HepG2 (cell line): Measurements from ENCODE around the gene FALEC. TPM values are rescaled to one million over a fixed set of nuclear protein-coding genes. Genes with fewer than 3 reads are reported as not detected.

ENCODE experiments used
- AGO2 ChIP-seq: fragments of 200-400 bp; formaldehyde crosslinking; optimal IDR thresholded peaks from 2 replicates; pipeline ENCODE3; 2017; ENCODE audit warnings: mild to moderate bottlenecking, low read depth, low read length, moderate library complexity
- ARNTL ChIP-seq: sonication (generic); formaldehyde crosslinking; IDR thresholded peaks from 2 replicates; pipeline ENCODE4 v1.4.0; 2020; ENCODE audit warnings: mild to moderate bottlenecking, missing genetic modification reagents
- BORCS8-MEF2B ChIP-seq: sonication (generic); formaldehyde crosslinking; IDR thresholded peaks from 2 replicates; pipeline ENCODE4 v1.8.0; 2022; ENCODE audit warnings: mild to moderate bottlenecking, missing genetic modification reagents
- GATAD1 ChIP-seq: IDR thresholded peaks from 2 replicates; pipeline ENCODE4 v1.6.1; 2016; ENCODE audit warnings: missing genetic modification reagents, missing compliant biosample characterization
- HDAC6 ChIP-seq: fragments of 200-600 bp; sonication (generic); IDR thresholded peaks from 2 replicates; pipeline ENCODE4 v1.7.0; 2017; ENCODE audit warnings: mild to moderate bottlenecking, antibody characterized with exemption, low read length, low read depth
- HNRNPK ChIP-seq: fragments of 200-400 bp; formaldehyde crosslinking; IDR thresholded peaks from 2 replicates; pipeline ENCODE4 v1.6.1; 2018; ENCODE audit warnings: low read length, low read depth, moderate library complexity, mild to moderate bottlenecking; ENCODE audit not compliant: poor library complexity, severe bottlenecking
- KAT7 ChIP-seq: IDR thresholded peaks from 2 replicates; pipeline ENCODE4 v1.6.1; 2018; ENCODE audit warnings: borderline replicate concordance, missing compliant biosample characterization
- KAT8 ChIP-seq: IDR thresholded peaks from 2 replicates; pipeline ENCODE4 v1.6.1; 2016; ENCODE audit warnings: missing genetic modification reagents, missing compliant biosample characterization
- MAFG ChIP-seq: sonication (generic); formaldehyde crosslinking; IDR thresholded peaks from 2 replicates; pipeline ENCODE4 v1.5.1; 2020; ENCODE audit warnings: mild to moderate bottlenecking, missing genetic modification reagents
- MYNN ChIP-seq: sonication (generic); formaldehyde crosslinking; IDR thresholded peaks from 2 replicates; pipeline ENCODE4 v1.4.0; 2020; ENCODE audit warnings: mild to moderate bottlenecking, low read depth, missing genetic modification reagents
- RARG ChIP-seq: sonication (generic); formaldehyde crosslinking; IDR thresholded peaks from 2 replicates; pipeline ENCODE4 v1.4.0; 2020; ENCODE audit warnings: low read depth, mild to moderate bottlenecking, missing genetic modification reagents
- SETDB1 ChIP-seq: sonication (generic); formaldehyde crosslinking; IDR thresholded peaks from 2 replicates; pipeline ENCODE4 v1.5.1; 2020; ENCODE audit warnings: missing genetic modification reagents, mild to moderate bottlenecking, borderline replicate concordance
- ZBTB39 ChIP-seq: sonication (generic); formaldehyde crosslinking; IDR thresholded peaks from 2 replicates; pipeline ENCODE4 v1.5.0; 2020; ENCODE audit warnings: missing genetic modification reagents
- ZNF143 ChIP-seq: sonication (generic); formaldehyde crosslinking; IDR thresholded peaks from 2 replicates; pipeline ENCODE4 v1.4.0; 2020; ENCODE audit warnings: missing genetic modification reagents
- ZNF251 ChIP-seq: sonication (generic); formaldehyde crosslinking; IDR thresholded peaks from 2 replicates; pipeline ENCODE4 v1.9.0; 2021; ENCODE audit warnings: mild to moderate bottlenecking, missing genetic modification reagents
- ZNF446 ChIP-seq: sonication (generic); formaldehyde crosslinking; IDR thresholded peaks from 2 replicates; pipeline ENCODE4 v1.5.0; 2020; ENCODE audit warnings: mild to moderate bottlenecking, missing genetic modification reagents
- ZNF552 ChIP-seq: sonication (generic); formaldehyde crosslinking; IDR thresholded peaks from 2 replicates; pipeline ENCODE4 v1.9.0; 2022; ENCODE audit warnings: missing genetic modification reagents, mild to moderate bottlenecking, borderline replicate concordance
- ZNF749 ChIP-seq: sonication (generic); formaldehyde crosslinking; IDR thresholded peaks from 2 replicates; pipeline ENCODE4 v1.8.0; 2022; ENCODE audit warnings: mild to moderate bottlenecking, missing genetic modification reagents, moderate library complexity, borderline replicate concordance
- ZSCAN20 ChIP-seq: sonication (generic); formaldehyde crosslinking; IDR thresholded peaks from 2 replicates; pipeline ENCODE4 v1.4.0; 2020; ENCODE audit warnings: missing genetic modification reagents, mild to moderate bottlenecking, borderline replicate concordance
- ZSCAN31 ChIP-seq: sonication (generic); formaldehyde crosslinking; IDR thresholded peaks from 2 replicates; pipeline ENCODE4 v1.5.0; 2020; ENCODE audit warnings: low read depth, mild to moderate bottlenecking, missing genetic modification reagents
- polyA plus RNA-seq, 8 experiments: library from polyadenylated mRNA; depleted of rRNA in 3 of 8; stranded (reverse) in 7 of 8; unstranded in 1 of 8; fragments of >200 nt; fragmentation: Illumina TruSeq in 4 of 8; extraction: Trizol in 4 of 8; gene quantifications; 2 replicates each; pipeline versions ENCODE4 v1.2.1 to v1.2.3, GENCODE V29; 2011 to 2016; ENCODE audit warnings: low read depth in 4 of 8, missing spikeins in 1 of 8, mixed read lengths in 1 of 8; ENCODE audit not compliant: insufficient read depth in 1 of 8
- total RNA-seq, 5 experiments: library from RNA; depleted of rRNA; stranded (reverse); fragments of >200 nt; fragmentation: Illumina TruSeq; extraction: Trizol; gene quantifications; 2 replicates each; pipeline ENCODE4 v1.2.3, GENCODE V29; 2016; ENCODE audit warnings: low read depth in 1 of 5
- TF ChIP-seq, protein P1 (sequence below): sonication (generic); formaldehyde crosslinking; IDR thresholded peaks from 2 replicates; pipeline ENCODE4 v1.5.0; 2020; ENCODE audit warnings: mild to moderate bottlenecking, missing genetic modification reagents
- TF ChIP-seq, protein P2 (sequence below): sonication (generic); formaldehyde crosslinking; IDR thresholded peaks from 2 replicates; pipeline ENCODE4 v1.4.0; 2020; ENCODE audit warnings: missing genetic modification reagents

Gene FALEC
- total and polyA plus RNA-seq, 2 of the 13 experiments (the other 11 are each of a cell fraction or from before 2014, with no cell fraction given): 0.33 to 0.71 TPM

DNA sequence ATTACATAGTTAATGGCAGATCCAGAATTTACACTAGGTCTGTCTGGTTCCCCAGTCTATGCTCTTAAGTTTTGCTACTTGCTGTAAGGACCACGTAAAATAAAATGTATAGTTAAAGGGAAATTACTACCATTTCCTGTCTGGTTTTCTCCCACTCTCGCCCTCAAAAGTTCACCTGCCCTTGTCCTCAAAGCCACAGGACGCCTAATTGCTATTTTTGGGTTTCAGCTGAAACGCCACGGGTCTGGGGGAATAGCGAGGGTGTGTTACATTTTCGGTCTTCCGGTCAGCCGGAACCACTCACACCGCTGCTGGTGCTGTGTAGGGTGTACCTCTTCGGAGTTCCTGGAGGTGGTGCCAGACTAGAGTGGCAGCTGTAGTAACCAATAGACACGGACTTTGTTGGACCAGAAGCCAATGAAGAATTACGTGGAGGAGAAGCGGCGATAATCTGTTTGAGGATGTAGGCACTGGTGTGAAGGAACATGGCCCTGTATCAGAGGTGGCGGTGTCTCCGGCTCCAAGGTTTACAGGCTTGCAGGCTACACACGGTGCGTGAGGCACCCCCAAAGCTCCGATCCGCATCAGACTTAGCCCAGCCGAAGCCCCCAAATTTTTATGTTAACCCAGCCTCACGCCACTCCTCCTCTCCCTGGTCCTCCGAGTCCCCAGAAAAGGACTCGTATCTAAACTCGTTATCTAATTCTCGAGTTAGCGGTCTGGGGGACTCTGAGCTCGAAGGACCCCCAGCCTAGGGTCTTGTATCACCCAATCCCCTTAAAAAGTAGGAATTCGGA is 28.4 kb upstream of the FALEC start, which contains the start of gene TARS2 (continued):
- TF ChIP-seq AGO2 (no peak), RARG (no peak), KAT8 (CRISPR knock-in tag) (peak; percentile 98), KAT7 (CRISPR knock-in tag) (peak; percentile 79), ZNF143 (CRISPR knock-in tag) (no peak), ZSCAN20 (CRISPR knock-in tag) (no peak), MYNN (CRISPR knock-in tag) (0 out of 2 replicates have a peak, but pooled peaks have one; percentile 36), HNRNPK (no peak), HDAC6 (no peak), ZNF749 (CRISPR knock-in tag) (no peak), BORCS8-MEF2B (CRISPR knock-in tag) (0 out of 2 replicates have a peak, but pooled peaks have one; percentile 23), ZNF552 (CRISPR knock-in tag) (no peak), GATAD1 (CRISPR knock-in tag) (peak; percentile 98), ARNTL (CRISPR knock-in tag) (no peak), ZBTB39 (no peak), ZNF251 (no peak), MAFG (CRISPR knock-in tag) (no peak), SETDB1 (CRISPR knock-in tag) (no peak), ZSCAN31 (peak; percentile 77; the same call in 1 of the 2 replicates), ZNF446 (CRISPR knock-in tag) (no peak)
- TF ChIP-seq, protein P1, sequence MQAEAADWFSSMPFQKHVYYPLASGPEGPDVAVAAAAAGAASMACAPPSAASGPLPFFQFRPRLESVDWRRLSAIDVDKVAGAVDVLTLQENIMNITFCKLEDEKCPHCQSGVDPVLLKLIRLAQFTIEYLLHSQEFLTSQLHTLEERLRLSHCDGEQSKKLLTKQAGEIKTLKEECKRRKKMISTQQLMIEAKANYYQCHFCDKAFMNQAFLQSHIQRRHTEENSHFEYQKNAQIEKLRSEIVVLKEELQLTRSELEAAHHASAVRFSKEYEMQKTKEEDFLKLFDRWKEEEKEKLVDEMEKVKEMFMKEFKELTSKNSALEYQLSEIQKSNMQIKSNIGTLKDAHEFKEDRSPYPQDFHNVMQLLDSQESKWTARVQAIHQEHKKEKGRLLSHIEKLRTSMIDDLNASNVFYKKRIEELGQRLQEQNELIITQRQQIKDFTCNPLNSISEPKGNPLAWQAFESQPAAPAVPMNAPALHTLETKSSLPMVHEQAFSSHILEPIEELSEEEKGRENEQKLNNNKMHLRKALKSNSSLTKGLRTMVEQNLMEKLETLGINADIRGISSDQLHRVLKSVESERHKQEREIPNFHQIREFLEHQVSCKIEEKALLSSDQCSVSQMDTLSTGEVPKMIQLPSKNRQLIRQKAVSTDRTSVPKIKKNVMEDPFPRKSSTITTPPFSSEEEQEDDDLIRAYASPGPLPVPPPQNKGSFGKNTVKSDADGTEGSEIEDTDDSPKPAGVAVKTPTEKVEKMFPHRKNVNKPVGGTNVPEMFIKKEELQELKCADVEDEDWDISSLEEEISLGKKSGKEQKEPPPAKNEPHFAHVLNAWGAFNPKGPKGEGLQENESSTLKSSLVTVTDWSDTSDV: no peak
- TF ChIP-seq, protein P2, sequence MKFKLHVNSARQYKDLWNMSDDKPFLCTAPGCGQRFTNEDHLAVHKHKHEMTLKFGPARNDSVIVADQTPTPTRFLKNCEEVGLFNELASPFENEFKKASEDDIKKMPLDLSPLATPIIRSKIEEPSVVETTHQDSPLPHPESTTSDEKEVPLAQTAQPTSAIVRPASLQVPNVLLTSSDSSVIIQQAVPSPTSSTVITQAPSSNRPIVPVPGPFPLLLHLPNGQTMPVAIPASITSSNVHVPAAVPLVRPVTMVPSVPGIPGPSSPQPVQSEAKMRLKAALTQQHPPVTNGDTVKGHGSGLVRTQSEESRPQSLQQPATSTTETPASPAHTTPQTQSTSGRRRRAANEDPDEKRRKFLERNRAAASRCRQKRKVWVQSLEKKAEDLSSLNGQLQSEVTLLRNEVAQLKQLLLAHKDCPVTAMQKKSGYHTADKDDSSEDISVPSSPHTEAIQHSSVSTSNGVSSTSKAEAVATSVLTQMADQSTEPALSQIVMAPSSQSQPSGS (CRISPR knock-in tag): peak; percentile 90
